Activated CD4-positive, alpha-beta T cell treated with anti-CD3 and anti-CD28 coated beads, Interleukin-2, amount 50 U/mL, for 24 hours (primary cell): ENCODE results near the gene IL18.
"Not testable (repeated sequence)": the region's sequence is repeated elsewhere in the genome, so short reads cannot be mapped to it uniquely, and the experiment has no call there.

ENCODE experiments used
- DNase-seq, 2 donors: peaks; one replicate each; pipeline ENCODE4 v3.0.0-alpha.2; 2020; ENCODE audit warnings: low read depth in 1 of 2, low spot score in 1 of 2

The IL18 gene

DNA sequence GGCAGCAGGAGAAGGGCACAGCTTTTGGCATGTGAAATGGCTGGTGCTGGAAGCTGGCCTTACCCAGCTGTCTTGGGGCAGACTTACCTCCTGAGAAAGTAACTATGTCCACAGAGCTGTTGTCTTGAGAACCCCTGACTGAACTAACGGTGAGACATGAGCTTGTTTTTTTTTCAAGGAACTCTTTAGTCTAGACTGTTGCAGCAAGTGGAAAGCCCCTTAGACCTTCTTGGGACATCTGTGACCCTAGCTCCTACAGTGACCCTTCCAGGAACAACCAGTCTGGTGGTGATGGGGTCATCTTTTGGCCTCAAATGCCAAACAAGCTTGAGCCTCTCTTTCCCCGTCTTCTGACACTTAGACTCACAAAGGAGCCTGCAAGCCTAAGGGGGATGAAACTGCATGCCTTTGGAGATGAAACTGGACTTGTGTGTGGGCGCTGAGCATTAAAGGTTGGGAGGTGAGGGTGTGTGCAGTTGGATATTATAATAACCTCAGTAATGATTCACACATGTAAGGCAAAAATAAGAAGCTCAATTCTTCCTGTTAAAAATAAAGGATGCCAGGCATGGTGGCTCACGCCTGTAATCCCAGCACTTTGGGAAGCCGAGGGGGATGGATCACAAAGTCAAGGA lies 41.8 kb downstream of the IL18 start:
- no peak for DNase-seq

DNA sequence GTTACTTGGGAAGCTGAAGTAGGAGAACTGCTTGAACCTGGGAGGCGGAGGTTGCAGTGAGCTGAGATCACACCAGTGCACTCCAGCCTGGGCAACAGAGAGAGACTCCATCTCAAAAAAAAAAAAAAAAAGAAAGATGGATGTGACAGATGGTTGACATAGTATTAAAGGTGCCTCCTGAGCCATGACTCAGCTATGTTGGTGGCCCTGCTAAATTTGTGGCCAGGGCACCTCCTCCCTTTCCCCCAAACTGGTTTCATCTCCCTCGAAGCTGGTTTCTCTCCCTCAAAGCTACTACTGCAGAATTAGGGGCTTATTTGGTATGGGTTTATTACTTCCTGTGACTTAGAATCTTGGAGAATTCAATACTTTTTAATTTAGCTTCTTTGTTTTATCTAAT lies 45.7 kb downstream of the IL18 start:
- DNase-seq, result no peak

DNA sequence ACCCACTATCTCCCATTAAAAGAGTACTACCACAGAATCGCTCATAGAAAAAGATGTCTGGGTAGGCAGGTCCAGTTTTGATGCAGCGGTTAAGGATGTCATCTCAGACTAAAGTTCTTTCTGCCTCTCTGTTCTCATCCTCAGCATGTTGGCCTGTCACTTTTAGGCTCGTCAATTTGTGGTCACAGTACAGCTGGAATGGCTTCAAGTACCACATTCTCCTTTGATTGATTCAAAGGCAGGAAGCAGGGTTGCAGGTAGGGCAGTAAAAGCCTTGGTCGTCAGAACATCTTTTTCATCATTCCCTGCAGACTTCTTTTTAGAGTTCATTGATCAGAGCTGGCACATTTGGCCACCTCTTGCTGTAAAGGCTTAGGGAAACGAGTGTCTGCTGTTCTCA lies 48.5 kb downstream of the IL18 start:
- no peak for DNase-seq

DNA sequence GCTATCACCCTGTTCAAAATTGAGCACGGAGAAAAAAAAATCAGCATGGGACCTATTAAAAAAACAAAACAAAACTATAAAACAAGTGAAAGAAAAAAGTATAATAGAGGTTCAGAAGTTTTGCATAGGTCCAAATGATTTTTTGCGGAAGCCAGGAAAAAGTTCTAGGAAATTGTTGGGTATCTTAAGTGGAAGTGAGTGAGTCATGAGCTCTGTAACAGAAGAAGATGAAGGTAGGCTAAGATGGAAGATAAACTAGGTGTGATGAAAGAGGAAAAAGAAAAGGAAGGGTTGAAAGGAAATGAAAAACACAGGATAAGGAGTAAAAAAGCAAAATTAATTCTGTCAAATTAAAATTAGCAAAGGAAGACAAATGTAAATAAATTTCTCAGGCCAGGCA lies 49.4 kb downstream of the IL18 start:
- no peak for DNase-seq

DNA sequence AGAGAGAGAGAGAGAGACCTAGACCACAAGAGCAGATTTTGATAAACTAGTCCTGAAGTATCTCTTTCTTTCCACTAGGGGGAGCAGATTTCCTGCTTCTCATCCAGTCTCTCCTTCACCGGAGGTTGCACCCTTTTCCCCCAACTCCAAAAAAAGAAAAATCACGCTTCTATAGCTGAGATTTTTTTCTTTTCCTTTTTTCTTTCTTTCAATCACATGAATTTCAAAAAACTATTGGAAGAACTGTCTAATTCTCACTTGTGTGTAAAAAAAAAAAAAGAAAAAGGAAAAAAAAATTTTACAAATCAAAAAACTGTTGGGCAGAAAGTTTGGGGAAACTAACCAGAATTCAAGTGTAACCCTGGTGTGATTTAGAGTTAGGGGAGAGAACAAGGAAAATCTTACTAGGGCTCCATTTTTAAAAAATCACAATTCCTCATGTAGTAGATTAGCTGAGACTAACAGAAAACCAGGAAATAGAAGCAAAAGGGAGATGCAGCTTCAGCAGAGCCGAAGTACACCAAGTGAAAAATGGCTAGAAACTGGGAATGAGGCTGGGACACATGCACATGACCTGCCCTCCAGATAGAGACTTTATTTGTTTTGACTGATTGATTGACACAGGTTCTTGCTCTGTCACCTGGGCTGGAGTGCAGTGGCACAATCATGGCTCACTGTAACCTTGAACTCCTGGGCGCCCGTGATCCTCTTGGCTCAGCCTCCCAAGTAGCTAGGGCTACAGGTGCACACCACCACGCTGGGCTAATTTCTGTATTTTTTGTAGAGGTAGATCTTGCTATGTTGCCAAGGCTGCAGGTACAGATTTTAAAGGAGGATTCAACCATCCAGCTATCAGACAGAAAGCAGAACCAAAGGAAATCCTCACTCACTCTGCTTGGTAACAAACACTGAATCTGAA lies 50.1 kb downstream of the IL18 start:
- DNase-seq, result no peak

DNA sequence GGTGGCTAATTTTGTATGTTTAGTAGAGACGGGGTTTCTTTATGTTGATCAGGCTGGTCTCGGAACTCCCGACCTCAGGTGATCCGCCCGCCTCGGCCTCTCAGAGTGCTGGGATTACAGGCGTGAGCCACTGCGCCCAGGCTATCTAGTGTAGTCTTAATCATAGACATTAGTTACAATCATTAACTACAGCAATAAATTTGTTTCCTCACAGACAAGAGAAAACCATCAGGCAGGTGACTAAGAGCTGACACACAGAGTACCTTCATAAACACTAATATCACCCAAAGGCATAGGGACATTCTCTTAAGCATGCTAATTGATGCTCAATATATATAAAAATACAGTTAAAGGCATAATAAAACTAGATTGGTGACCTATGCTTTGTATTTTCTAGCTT lies 57.8 kb downstream of the IL18 start:
- no peak for DNase-seq

DNA sequence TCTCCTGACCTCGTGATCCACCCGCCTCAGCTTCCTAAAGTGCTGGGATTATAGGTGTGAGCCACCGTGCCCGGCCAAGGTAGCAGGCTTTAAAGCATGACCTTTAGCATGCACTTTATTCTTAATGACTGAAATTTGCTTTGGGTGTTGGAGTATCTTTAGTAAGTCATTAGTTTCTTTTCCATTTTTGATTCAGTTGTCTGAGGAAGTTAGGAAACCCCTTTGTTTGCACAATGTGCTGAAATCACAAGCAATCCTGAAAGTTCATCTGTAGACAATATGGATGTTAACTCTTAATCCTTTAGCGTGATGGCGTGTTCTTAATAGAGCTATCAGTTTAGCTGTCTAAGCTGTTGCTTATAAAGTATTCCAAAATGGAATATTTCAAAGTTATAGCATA lies 60.4 kb downstream of the IL18 start:
- DNase-seq, result no peak

DNA sequence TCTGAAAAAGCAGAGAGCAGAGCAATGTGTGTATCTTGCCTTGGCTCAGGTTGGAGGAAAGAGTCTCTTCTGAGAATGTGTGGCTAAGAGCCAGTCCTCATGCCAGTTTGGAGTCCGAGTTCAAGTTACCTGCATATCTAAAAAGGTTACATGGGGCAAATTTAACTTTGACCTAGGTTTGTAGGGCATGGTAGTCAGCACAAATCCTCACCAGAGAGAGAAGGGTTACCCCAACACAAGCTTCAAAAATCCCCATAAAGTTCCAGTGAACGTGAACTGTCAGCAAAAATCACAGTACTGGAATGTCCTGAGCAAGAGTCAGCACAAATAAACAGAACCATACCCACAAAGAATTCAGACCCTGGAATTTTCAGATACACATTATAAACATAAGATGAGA lies 63.4 kb downstream of the IL18 start:
- DNase-seq, result no peak

DNA sequence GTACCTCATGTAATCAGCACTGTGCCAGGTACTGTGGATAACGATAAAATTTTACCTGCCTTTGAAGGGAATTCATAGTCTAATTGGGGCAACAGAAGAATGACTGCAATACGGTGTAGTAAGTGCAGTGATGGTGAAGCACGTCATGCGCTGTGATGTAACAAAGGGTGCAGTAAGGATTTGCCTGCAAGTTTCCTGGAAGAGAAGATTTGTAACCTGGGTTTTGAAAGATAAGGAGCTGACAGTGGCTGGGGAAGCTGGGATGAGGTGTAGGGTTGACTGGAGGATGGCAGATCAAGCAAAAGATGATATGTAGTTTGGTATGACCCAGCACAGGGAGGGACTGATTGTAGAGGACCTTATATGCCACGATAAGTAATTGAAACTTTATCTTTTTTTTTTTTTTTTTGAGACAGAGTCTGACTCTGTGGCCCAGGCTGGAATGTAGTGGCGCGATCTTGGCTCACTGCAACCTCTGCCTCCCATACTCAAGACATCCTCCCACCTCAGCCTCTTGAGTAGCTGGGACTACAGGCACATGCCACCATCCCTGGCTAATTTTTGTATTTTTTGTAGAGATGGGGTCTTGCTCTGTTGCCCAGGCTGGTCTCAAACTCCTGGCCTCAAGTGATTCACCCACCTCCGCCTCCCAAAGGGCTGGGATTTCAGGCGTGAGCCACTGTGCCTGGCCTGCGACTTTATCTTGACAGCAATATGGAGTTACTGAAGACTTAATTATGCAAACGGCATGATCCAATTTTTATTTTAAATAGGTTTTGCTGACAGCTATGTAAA lies 66.0 kb downstream of the IL18 start:
- DNase-seq, result no peak

DNA sequence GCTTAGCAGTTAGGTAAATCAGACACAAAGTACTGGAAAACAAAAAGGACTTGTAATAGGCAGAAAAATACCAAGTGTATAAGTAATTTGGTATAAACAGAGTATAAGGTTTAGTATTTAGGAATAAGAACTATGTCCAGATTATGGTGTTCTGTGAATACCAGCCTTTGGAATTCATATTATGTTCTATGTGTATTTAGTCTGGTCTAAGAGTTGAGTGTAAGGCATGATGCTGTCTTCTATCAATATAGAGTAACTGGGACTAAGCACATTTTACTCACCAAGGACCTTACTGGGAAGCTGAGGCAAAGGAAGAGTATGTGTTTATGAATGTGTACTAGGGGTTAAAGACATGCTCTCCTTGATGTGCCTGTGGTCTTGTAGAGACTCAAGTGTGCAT lies 67.7 kb downstream of the IL18 start:
- DNase-seq, result no peak

DNA sequence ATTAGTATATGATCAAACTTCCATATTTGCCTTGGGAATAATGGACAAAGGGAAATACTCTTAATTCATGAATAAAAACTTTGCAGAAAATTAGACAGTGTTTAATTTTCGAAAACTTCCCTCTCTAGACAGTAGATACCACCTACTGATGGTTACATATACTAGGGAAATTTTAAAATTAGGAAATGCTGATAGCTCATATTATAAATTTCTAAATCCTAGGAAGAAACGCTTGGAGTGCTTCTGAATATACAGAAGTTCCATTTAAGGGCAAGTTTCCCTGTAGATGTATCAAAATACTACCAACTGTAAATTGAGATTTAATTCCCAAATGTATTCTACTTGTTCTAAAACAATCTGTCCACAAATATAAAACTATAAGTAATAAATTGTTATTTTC lies 68.6 kb downstream of the IL18 start:
- not testable (repeated sequence) for DNase-seq
